COR-L47 (cell line): ENCODE results near the gene NBEA.
"Not testable (repeated sequence)": the region's sequence is repeated elsewhere in the genome, so short reads cannot be mapped to it uniquely, and the experiment has no call there.

ENCODE experiments used
- DNase-seq: peaks from one replicate; lab custom pipeline; 2025; lab: John Stamatoyannopoulos, UW

NBEA gene

GRCh38 chr13:35388441-35389355 is 446.6 kb downstream of the NBEA start:
- DNase-seq: no peak

GRCh38 chr13:35389535-35389934 is 447.5 kb downstream of the NBEA start:
- no peak for DNase-seq

GRCh38 chr13:35392768-35393167 is 450.7 kb downstream of the NBEA start:
- no peak for DNase-seq

- no peak for DNase-seq
Observed at GRCh38 chr13:35393886-35394285, 451.8 kb downstream of the NBEA start.

GRCh38 chr13:35408285-35408684 is 466.2 kb downstream of the NBEA start:
- DNase-seq: not testable (repeated sequence)

- no peak for DNase-seq
Observed at GRCh38 chr13:35411059-35411744, 469.1 kb downstream of the NBEA start.

- no peak for DNase-seq
Observed at GRCh38 chr13:35448465-35448864, 506.4 kb downstream of the NBEA start.

GRCh38 chr13:35449821-35450220 is 507.8 kb downstream of the NBEA start:
- DNase-seq: no peak

- DNase-seq: no peak
Observed at GRCh38 chr13:35455022-35455421, 513.0 kb downstream of the NBEA start.

GRCh38 chr13:35457258-35457657 is 515.2 kb downstream of the NBEA start:
- DNase-seq: no peak

GRCh38 chr13:35460061-35460460 is 518.0 kb downstream of the NBEA start:
- no peak for DNase-seq

GRCh38 chr13:35465371-35465770 is 523.3 kb downstream of the NBEA start:
- DNase-seq: no peak

GRCh38 chr13:35468195-35468594 is 526.1 kb downstream of the NBEA start:
- no peak for DNase-seq

GRCh38 chr13:35469806-35470525 is 527.9 kb downstream of the NBEA start:
- no peak for DNase-seq

- DNase-seq: no peak
Observed at GRCh38 chr13:35470671-35471661, 528.9 kb downstream of the NBEA start.

GRCh38 chr13:35471706-35472322 is 529.7 kb downstream of the NBEA start:
- no peak for DNase-seq

- no peak for DNase-seq
Observed at GRCh38 chr13:35472323-35472881, 530.3 kb downstream of the NBEA start.

GRCh38 chr13:35473206-35473775 is 531.2 kb downstream of the NBEA start:
- DNase-seq: no peak

- no peak for DNase-seq
Observed at GRCh38 chr13:35473802-35474201, 531.7 kb downstream of the NBEA start.

- DNase-seq: no peak
Observed at GRCh38 chr13:35474496-35475211, 532.6 kb downstream of the NBEA start.
